ENCODE results near the gene NAALADL2. TPM values are rescaled to one million over a fixed set of nuclear protein-coding genes. Genes with fewer than 3 reads are reported as not detected.

NAALADL2 gene
- total RNA-seq, 4 donors from 2014 or later = 0.26 to 218 (median 17.4) TPM

DNA sequence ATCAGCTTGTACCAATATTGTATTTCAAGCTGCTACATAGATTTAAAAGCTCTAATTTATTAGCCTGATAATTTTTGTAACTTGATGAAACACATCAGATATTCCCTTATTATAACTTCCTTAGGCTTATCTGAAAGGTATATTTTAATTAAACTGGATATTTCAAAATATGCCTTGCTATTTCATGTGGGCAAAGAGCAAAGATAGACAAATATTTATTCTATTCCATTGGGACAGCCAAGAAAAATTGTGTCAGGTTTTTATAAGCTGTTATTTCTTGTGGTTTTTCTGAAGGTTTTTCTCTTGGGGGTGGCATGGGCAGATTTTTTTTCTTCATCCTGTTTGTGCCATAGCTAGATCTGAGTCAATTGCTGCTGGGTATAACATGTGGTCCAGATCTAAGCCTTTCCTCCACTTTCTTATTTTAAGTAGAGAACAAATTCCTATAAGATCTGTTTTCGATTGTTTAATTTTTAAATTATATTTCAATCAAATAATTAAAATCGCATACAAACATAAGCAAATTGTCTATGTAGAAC, 249.5 kb downstream of the NAALADL2 start:
- H3K27me3 ChIP-seq = no peaks in the 10 kb centered on the region
- no peaks in the 10 kb centered on the region for H3K9me3 ChIP-seq
- TF ChIP-seq, protein P1, sequence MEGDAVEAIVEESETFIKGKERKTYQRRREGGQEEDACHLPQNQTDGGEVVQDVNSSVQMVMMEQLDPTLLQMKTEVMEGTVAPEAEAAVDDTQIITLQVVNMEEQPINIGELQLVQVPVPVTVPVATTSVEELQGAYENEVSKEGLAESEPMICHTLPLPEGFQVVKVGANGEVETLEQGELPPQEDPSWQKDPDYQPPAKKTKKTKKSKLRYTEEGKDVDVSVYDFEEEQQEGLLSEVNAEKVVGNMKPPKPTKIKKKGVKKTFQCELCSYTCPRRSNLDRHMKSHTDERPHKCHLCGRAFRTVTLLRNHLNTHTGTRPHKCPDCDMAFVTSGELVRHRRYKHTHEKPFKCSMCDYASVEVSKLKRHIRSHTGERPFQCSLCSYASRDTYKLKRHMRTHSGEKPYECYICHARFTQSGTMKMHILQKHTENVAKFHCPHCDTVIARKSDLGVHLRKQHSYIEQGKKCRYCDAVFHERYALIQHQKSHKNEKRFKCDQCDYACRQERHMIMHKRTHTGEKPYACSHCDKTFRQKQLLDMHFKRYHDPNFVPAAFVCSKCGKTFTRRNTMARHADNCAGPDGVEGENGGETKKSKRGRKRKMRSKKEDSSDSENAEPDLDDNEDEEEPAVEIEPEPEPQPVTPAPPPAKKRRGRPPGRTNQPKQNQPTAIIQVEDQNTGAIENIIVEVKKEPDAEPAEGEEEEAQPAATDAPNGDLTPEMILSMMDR (IDR thresholded peaks at IDR 0.05) = no peak
- TF ChIP-seq POLR2A (IDR thresholded peaks at IDR 0.05) = no peak
- no peak overlapping the region for H3K4me3 ChIP-seq
- intact Hi-C loops (cut with DNase I; ENCODE audit: low total_unique reads) = no loop called here
- H3K36me3 ChIP-seq = no peaks in the 10 kb centered on the region
- H3K27ac ChIP-seq = no peak overlapping the region
- H3K4me1 ChIP-seq = no peaks in the 10 kb centered on the region
- no peak for DNase-seq

DNA sequence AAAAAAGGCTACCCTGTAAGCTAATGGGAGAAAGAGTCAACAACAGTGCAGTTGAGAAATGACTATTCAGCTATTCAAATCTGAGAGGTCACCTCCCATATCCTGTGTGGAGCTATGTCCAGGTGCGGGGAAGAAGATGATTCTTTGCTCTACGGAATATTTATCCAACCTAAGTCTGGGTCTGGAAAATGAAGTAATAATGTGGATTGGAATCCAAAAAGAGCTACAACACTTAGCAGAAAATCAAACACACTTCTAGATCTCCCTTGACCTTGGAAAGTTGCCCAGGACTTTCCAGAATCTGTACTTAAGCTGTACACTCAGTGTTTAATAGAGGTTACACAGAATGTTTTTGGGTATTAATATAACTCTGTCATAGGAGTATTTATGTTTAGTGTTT, 251.9 kb downstream of the NAALADL2 start:
- TF ChIP-seq, protein P1 (IDR thresholded peaks at IDR 0.05) = no peak
- no peak for TF ChIP-seq POLR2A (IDR thresholded peaks at IDR 0.05)
- Histone ChIP-seq H3K9me3 (no peaks in the 10 kb centered on the region), H3K36me3 (no peaks in the 10 kb centered on the region), H3K27me3 (no peaks in the 10 kb centered on the region), H3K27ac (no peak overlapping the region), H3K4me3 (no peak overlapping the region), H3K4me1 (no peaks in the 10 kb centered on the region)
- no peak for DNase-seq
- intact Hi-C loops (cut with DNase I; ENCODE audit: low total_unique reads) = no loop called here

DNA sequence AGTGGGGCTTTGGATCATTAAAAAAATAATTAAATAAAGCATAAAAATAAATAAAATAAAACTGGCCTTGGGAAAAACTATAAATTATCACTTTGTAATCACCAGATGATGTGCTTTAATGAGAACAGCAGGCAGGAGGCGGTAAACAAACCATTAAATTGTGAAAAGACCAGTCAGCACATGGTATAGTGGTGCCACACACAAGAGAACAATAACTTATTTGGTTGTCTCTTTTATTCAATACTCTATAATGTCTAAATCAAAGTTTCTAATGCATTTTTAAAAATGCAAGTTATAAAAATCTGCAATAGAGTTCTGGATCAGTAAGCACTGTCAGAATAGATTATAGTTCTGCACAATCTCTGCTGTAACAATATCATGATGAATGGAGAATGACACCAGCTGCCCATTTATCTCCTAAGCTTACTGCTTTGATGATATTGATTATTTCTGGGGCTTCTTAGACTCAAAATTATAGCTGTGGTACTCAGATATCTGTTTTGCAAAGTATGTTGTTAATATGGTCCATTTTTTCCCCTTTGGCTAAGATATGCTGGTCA, 259.3 kb downstream of the NAALADL2 start:
- no peak for TF ChIP-seq POLR2A (IDR thresholded peaks at IDR 0.05)
- TF ChIP-seq, protein P1 (IDR thresholded peaks at IDR 0.05) = no peak
- H3K4me3 ChIP-seq = no peak overlapping the region
- intact Hi-C loops (cut with DNase I; ENCODE audit: low total_unique reads) = no loop called here
- no peaks in the 10 kb centered on the region for H3K27me3 ChIP-seq
- H3K9me3 ChIP-seq = no peaks in the 10 kb centered on the region
- H3K27ac ChIP-seq = no peak overlapping the region
- no peak for DNase-seq
- no peaks in the 10 kb centered on the region for H3K36me3 ChIP-seq
- no peaks in the 10 kb centered on the region for H3K4me1 ChIP-seq

DNA sequence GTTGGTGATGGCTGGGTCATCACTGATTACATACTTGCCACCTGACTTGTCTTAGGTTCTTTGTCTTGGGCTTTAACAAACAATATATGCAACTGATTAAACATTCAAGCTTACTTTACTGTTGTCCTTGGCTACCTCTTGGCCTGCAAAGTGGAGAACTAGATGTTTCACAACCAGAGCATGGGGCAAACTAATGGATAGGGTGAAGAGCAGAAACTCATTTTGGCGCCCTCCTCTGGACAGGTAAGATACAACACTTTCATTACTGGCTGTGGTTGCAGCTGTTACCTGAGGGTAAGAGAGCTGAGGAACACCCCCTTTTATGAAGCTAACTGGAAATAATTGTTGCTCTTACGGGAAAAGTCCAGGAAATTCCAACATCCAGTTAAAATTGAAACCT, 262.1 kb downstream of the NAALADL2 start:
- DNase-seq = no peak
- H3K36me3 ChIP-seq = no peaks in the 10 kb centered on the region
- H3K4me1 ChIP-seq = no peaks in the 10 kb centered on the region
- no peak overlapping the region for H3K27ac ChIP-seq
- H3K4me3 ChIP-seq = no peak overlapping the region
- no peak for TF ChIP-seq POLR2A (IDR thresholded peaks at IDR 0.05)
- TF ChIP-seq, protein P1 (IDR thresholded peaks at IDR 0.05) = no peak
- H3K27me3 ChIP-seq = no peaks in the 10 kb centered on the region
- H3K9me3 ChIP-seq = no peaks in the 10 kb centered on the region
- intact Hi-C loops (cut with DNase I; ENCODE audit: low total_unique reads) = no loop called here

DNA sequence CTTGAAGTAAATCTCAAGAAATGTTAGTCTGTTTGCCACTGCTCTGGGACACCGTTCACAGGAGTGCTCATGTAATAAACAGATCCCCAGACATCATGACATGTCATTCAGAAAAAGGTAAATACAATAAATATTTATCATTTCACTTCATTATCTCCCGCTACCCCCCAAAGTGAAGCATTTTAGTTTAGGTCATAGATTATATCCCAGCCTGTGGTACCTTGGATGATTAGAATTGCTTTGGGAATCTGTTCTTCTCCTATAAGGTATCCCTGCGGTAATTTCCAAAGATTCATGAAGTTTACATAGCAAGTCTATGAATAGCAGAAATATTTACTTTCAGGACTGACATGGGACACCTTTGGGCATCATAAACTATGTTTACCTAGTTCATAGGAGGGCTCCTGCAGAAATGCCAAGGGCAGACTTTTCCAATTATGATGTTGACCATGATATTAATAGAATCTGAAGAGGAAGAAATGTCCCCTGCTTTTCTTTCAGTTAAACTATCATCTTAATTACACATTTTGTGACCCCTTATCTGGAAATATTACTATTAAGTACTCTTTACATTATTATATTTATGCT, 268.0 kb downstream of the NAALADL2 start:
- no peaks in the 10 kb centered on the region for H3K36me3 ChIP-seq
- no peak overlapping the region for H3K4me3 ChIP-seq
- intact Hi-C loops (cut with DNase I; ENCODE audit: low total_unique reads) = no loop called here
- DNase-seq = no peak
- H3K27ac ChIP-seq = no peak overlapping the region
- H3K4me1 ChIP-seq = no peaks in the 10 kb centered on the region
- no peaks in the 10 kb centered on the region for H3K27me3 ChIP-seq
- no peak for TF ChIP-seq POLR2A (IDR thresholded peaks at IDR 0.05)
- TF ChIP-seq, protein P1 (IDR thresholded peaks at IDR 0.05) = no peak
- no peaks in the 10 kb centered on the region for H3K9me3 ChIP-seq

Measured in uterus (tissue), 4 donors.